Gastroesophageal sphincter (tissue), 3 donors: ENCODE results near the gene HAPSTR1.

Experiments
- POLR2A ChIP-seq, 2 donors: fragments of 450-650 bp; IDR thresholded peaks; one replicate each; pipeline ENCODE4 v1.6.1; 2017; ENCODE audit warnings: antibody characterized with exemption in 2 of 2, mild to moderate bottlenecking in 2 of 2, moderate library complexity in 1 of 2
- POLR2AphosphoS5 ChIP-seq: sonication (generic); formaldehyde crosslinking; IDR thresholded peaks from one replicate; pipeline ENCODE4 v1.6.1; 2017; ENCODE audit warnings: antibody characterized with exemption
- TF ChIP-seq, protein P1 (sequence below), 4 experiments: fragments of 200-600 bp in 2 of 4; fragments of 450-650 bp in 2 of 4; sonication (generic) in 1 of 4; IDR thresholded peaks; one replicate each; pipeline ENCODE4 v1.5.1; 2017 to 2019; ENCODE audit warnings: antibody characterized with exemption in 4 of 4, mild to moderate bottlenecking in 2 of 4, moderate library complexity in 2 of 4

DNA sequence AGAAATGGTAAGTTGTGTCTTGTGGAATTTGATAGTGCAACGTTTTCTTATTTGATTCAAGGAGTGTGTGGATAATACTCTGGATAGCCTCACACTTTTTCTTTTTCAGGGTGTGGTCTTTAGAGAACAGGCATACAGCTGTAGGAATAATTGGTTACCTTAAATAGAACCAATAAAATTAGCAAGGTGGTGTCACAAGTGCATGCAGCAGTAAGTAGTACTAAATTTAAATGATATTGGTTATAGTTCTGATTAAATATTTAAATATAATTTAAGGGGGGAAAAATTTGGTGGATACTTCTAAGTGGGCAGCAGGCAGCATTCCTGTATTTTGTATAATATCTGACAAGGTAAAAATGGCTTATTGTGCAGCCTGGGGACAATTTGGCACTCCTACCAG, 3.7 kb downstream of the HAPSTR1 start:
- TF ChIP-seq, protein P1, sequence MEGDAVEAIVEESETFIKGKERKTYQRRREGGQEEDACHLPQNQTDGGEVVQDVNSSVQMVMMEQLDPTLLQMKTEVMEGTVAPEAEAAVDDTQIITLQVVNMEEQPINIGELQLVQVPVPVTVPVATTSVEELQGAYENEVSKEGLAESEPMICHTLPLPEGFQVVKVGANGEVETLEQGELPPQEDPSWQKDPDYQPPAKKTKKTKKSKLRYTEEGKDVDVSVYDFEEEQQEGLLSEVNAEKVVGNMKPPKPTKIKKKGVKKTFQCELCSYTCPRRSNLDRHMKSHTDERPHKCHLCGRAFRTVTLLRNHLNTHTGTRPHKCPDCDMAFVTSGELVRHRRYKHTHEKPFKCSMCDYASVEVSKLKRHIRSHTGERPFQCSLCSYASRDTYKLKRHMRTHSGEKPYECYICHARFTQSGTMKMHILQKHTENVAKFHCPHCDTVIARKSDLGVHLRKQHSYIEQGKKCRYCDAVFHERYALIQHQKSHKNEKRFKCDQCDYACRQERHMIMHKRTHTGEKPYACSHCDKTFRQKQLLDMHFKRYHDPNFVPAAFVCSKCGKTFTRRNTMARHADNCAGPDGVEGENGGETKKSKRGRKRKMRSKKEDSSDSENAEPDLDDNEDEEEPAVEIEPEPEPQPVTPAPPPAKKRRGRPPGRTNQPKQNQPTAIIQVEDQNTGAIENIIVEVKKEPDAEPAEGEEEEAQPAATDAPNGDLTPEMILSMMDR (IDR thresholded peaks at IDR 0.05) = no peak
- TF ChIP-seq POLR2AphosphoS5 = no peak
- TF ChIP-seq POLR2A (IDR thresholded peaks at IDR 0.05) = no peak
